ENCODE data around the gene KCTD12.

KCTD12 gene

DNA sequence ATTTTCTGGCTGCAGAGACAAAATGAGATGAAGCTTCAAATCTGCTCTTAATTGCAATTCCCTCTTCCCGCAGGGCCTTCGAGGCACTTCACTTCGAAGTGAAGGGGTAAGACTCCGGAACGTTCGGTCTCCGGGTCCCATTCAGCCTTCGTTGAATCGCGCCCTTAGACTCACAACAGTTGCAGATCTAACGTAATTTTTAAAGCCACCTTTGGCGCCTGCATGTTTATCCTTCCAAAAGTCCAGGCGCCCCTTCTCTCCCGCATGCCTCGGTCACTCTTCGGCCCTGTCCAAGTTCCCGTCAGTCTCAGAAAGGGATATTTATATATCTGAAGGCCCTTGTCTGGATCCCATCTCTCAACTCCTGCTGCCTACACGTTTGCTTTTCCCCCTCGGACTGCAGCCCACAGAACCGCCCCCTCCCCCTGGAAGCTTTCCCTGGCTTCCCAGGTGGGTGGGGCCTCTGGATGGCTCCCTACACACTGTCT, 915 bp upstream of the KCTD12 start:
- peaks cover 80% of the 10 kb centered on the region for H3K27me3 ChIP-seq (ENCODE audit: insufficient read depth, low read length)
- 3% methylated on average over 20 of the region's 20 CpGs for WGBS
- H3K4me3 ChIP-seq (ENCODE audit: low read length): peak overlapping the region; percentile 56
- H3K9ac ChIP-seq (ENCODE audit: low read depth, low read length): no peak overlapping the region
- no peaks in the 10 kb centered on the region for H3K4me1 ChIP-seq (ENCODE audit: insufficient read depth, low read length)
- H3K36me3 ChIP-seq (ENCODE audit: insufficient read depth, low read length): no peaks in the 10 kb centered on the region
- no peaks in the 10 kb centered on the region for H3K9me3 ChIP-seq (ENCODE audit: insufficient read depth, low read depth, low read length)
- H3K27ac ChIP-seq (ENCODE audit: low read depth, low read length): no peak overlapping the region

DNA sequence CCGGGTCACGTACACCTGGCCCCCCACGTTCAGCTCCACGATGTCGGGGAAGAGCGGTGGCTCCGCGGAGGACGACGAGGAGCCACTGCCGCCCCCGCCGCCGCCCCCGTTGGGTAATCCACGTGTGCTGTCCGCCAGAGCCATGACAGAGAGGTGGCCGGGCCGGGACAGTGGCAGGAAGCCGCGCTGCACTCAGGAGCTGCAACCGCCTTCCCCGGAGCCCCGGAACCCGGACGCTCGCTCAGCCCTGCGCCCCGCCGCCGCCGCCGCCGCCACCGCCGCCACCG, 257 bp downstream of the KCTD12 start:
- Histone ChIP-seq H3K4me3 (ENCODE audit: low read length) (peak overlapping the region; percentile 56), H3K9me3 (ENCODE audit: insufficient read depth, low read depth, low read length) (no peaks in the 10 kb centered on the region), H3K36me3 (ENCODE audit: insufficient read depth, low read length) (no peaks in the 10 kb centered on the region), H3K27me3 (ENCODE audit: insufficient read depth, low read length) (peaks cover 75% of the 10 kb centered on the region), H3K4me1 (ENCODE audit: insufficient read depth, low read length) (no peaks in the 10 kb centered on the region), H3K27ac (ENCODE audit: low read depth, low read length) (no peak overlapping the region), H3K9ac (ENCODE audit: low read depth, low read length) (peak overlapping the region; percentile 41)
- 0% methylated on average over 37 of the region's 37 CpGs for WGBS

DNA sequence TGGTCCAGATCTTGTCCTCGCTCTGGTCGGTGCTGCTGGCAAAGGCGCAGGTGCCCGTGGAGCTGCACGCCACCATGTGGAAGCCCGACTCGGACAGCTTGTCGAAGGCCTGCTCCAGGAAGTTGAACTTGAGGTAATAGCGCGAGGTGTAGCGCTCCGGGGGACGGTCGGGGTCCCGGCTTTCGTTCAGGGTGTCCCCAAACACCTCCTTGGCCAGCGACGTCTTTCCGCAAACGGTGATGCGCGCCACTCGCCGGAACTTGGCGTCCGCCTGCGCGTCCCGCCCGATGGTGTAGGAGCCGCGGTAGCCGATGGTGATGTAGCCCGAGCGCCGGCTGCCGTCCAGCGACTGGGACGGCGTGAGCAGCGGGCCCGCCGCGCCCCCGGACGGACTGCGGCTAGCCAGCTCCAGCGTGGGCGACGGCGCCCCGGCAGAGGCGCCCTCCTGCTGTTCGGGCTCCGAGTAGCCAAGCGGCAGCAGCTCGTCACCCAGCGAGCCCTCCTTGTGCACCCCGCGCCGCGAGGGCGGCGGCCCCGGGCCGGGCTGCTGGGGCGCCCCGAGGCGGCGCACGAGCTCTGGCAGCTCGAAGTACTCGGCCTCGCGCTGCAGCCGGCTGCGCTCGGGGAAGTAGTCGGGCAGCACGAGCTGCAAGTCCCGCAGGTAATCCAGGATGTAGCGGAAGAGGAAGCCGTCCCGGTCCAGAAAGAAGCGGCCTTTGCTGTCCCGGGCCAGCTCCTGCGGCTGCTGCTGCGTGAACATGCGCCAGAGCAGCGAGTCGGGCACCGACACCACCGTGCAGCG, 801 bp downstream of the KCTD12 start:
- H3K9ac ChIP-seq (ENCODE audit: low read depth, low read length): peak overlapping the region; percentile 41
- no peaks in the 10 kb centered on the region for H3K9me3 ChIP-seq (ENCODE audit: insufficient read depth, low read depth, low read length)
- WGBS: 1% methylated on average over 94 of the region's 94 CpGs
- no peaks in the 10 kb centered on the region for H3K4me1 ChIP-seq (ENCODE audit: insufficient read depth, low read length)
- H3K4me3 ChIP-seq (ENCODE audit: low read length): peak overlapping the region; percentile 56
- peaks cover 72% of the 10 kb centered on the region for H3K27me3 ChIP-seq (ENCODE audit: insufficient read depth, low read length)
- no peak overlapping the region for H3K27ac ChIP-seq (ENCODE audit: low read depth, low read length)
- H3K36me3 ChIP-seq (ENCODE audit: insufficient read depth, low read length): no peaks in the 10 kb centered on the region

DNA sequence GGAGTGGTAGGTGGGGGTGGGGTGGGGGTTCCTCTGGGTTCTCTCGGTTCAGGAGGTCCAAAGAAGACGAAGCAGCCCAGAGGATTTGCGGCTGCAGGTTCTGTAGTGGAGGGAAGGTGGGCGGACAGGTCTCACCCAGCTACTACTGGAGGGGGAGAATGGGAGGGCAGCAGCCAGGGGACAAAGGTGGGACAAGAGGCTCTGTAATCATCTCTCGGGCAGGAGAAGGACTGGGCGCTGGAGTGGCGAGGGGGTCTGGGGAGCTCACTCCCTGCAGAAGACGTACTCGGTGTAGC, 1.4 kb downstream of the KCTD12 start:
- no peak overlapping the region for H3K9ac ChIP-seq (ENCODE audit: low read depth, low read length)
- 36% methylated on average over 9 of the region's 9 CpGs for WGBS

DNA sequence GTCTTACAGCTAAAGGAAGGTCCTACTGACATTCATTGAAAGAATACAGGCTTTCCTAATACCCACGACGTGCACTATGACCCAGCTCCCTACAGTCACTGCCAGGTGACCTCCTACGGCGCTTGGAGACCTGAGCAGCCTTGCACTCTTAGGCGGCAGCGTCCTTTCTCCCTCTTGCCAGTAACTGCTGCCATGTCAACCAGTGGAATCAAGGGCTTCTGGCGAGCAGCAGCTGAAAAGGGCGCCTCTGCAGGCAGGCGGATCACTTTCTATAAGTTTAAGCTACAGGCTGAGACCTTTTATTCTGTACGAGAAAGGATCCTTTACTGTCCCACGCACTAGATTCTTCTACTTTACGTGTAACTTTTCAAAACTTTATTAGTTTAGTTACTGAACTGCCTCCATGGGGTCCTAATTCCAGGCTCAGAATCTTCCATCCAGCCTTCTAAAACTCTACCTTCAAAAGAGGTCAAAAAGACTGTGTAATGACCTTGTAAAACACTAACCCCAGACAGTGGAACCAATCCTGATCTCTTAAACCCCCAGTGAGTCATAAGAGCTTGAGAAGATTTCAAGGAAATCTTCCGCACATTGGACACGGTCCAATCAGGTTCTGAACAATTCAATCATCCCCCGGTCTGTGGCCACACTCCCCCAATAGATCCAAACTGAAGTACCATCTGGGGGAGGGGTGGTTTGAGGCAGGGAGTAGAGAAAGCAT, 1.9 kb downstream of the KCTD12 start:
- H3K27me3 ChIP-seq (ENCODE audit: insufficient read depth, low read length): peaks cover 62% of the 10 kb centered on the region
- no peak overlapping the region for H3K9ac ChIP-seq (ENCODE audit: low read depth, low read length)
- no peaks in the 10 kb centered on the region for H3K9me3 ChIP-seq (ENCODE audit: insufficient read depth, low read depth, low read length)
- no peaks in the 10 kb centered on the region for H3K36me3 ChIP-seq (ENCODE audit: insufficient read depth, low read length)
- no peaks in the 10 kb centered on the region for H3K4me1 ChIP-seq (ENCODE audit: insufficient read depth, low read length)
- peak overlapping the region; percentile 56; the same call in 1 of the 2 replicates for H3K4me3 ChIP-seq (ENCODE audit: low read length)
- WGBS: 57% methylated on average over 15 of the region's 15 CpGs
- no peak overlapping the region for H3K27ac ChIP-seq (ENCODE audit: low read depth, low read length)

More for the DNA sequence above, 1.4 kb downstream of the KCTD12 start:
- H3K9me3 ChIP-seq (ENCODE audit: insufficient read depth, low read depth, low read length): no peaks in the 10 kb centered on the region
- H3K4me1 ChIP-seq (ENCODE audit: insufficient read depth, low read length): no peaks in the 10 kb centered on the region
- peak overlapping the region; percentile 56 for H3K4me3 ChIP-seq (ENCODE audit: low read length)
- no peaks in the 10 kb centered on the region for H3K36me3 ChIP-seq (ENCODE audit: insufficient read depth, low read length)
- peaks cover 67% of the 10 kb centered on the region for H3K27me3 ChIP-seq (ENCODE audit: insufficient read depth, low read length)
- no peak overlapping the region for H3K27ac ChIP-seq (ENCODE audit: low read depth, low read length)

DNA sequence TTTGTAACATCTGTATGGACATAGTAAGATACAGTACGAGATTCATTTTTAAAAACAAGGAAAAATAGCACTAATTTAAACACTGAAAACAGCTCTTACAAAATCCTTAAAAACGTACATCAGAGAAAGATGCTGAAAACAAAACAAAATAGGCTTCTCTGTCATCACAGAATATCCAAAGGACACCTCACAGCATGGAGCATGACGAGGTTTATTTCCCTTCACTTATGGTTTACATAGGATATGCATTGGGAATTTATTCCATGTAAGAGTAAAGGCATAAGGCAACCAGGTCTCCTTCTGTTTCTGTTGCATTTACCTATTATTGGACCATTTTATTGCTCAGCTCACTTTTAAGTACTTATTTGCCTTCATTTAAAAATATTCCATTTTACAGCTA, 3.0 kb downstream of the KCTD12 start:
- Histone ChIP-seq H3K27me3 (ENCODE audit: insufficient read depth, low read length) (peaks cover 51% of the 10 kb centered on the region), H3K9ac (ENCODE audit: low read depth, low read length) (no peak overlapping the region), H3K36me3 (ENCODE audit: insufficient read depth, low read length) (no peaks in the 10 kb centered on the region), H3K4me3 (ENCODE audit: low read length) (no peak overlapping the region), H3K27ac (ENCODE audit: low read depth, low read length) (no peak overlapping the region), H3K9me3 (ENCODE audit: insufficient read depth, low read depth, low read length) (no peaks in the 10 kb centered on the region), H3K4me1 (ENCODE audit: insufficient read depth, low read length) (no peaks in the 10 kb centered on the region)
- 92% methylated on average over 3 of the region's 3 CpGs for WGBS

DNA sequence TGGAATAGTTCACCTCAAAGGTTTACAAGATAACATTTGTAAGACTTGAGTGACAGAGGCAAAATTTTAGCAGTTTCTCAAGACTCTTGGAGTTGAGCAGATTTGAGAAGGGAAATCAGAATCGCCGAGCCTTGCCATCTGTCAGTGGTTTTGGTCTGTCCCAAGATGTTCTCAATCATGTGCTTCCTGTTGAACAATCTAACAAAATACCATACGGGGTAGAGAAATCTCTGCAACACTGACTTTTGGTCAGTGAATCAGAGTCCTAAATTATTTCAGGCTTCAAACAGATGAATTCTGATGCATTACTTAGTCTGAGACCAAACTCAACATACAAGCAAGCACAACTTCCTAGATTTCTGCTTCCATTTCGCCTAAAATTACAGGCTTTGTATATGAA, 3.8 kb downstream of the KCTD12 start:
- H3K27ac ChIP-seq (ENCODE audit: low read depth, low read length): no peak overlapping the region
- H3K36me3 ChIP-seq (ENCODE audit: insufficient read depth, low read length): no peaks in the 10 kb centered on the region
- H3K4me1 ChIP-seq (ENCODE audit: insufficient read depth, low read length): no peaks in the 10 kb centered on the region
- H3K4me3 ChIP-seq (ENCODE audit: low read length): no peak overlapping the region
- peaks cover 43% of the 10 kb centered on the region for H3K27me3 ChIP-seq (ENCODE audit: insufficient read depth, low read length)
- H3K9ac ChIP-seq (ENCODE audit: low read depth, low read length): no peak overlapping the region
- H3K9me3 ChIP-seq (ENCODE audit: insufficient read depth, low read depth, low read length): no peaks in the 10 kb centered on the region
- 96% methylated on average over 3 of the region's 4 CpGs for WGBS

DNA sequence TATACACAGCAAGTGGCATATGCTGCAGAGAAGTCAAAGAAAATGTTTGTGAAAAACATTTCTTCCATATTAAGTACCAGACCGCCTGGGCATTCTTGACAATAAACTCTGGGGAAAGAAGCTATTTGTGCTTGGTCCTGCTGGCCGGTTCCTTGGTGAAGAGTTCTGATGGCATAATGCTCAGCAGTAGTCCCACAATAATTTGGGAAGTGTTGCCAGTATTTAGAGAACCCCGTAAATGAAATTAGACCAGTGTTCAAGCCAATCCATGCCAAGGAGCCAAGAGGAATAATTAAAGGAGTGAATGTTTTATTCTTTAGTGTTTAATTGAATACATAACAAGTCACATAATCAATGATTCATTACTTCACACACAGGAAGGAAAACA, 6.3 kb downstream of the KCTD12 start:
- no peaks in the 10 kb centered on the region for H3K9me3 ChIP-seq (ENCODE audit: insufficient read depth, low read depth, low read length)
- H3K36me3 ChIP-seq (ENCODE audit: insufficient read depth, low read length): no peaks in the 10 kb centered on the region
- H3K4me3 ChIP-seq (ENCODE audit: low read length): no peak overlapping the region
- H3K9ac ChIP-seq (ENCODE audit: low read depth, low read length): no peak overlapping the region
- no peaks in the 10 kb centered on the region for H3K4me1 ChIP-seq (ENCODE audit: insufficient read depth, low read length)
- WGBS: 94% methylated on average over 3 of the region's 3 CpGs
- H3K27me3 ChIP-seq (ENCODE audit: insufficient read depth, low read length): peaks cover 22% of the 10 kb centered on the region
- H3K27ac ChIP-seq (ENCODE audit: low read depth, low read length): no peak overlapping the region

DNA sequence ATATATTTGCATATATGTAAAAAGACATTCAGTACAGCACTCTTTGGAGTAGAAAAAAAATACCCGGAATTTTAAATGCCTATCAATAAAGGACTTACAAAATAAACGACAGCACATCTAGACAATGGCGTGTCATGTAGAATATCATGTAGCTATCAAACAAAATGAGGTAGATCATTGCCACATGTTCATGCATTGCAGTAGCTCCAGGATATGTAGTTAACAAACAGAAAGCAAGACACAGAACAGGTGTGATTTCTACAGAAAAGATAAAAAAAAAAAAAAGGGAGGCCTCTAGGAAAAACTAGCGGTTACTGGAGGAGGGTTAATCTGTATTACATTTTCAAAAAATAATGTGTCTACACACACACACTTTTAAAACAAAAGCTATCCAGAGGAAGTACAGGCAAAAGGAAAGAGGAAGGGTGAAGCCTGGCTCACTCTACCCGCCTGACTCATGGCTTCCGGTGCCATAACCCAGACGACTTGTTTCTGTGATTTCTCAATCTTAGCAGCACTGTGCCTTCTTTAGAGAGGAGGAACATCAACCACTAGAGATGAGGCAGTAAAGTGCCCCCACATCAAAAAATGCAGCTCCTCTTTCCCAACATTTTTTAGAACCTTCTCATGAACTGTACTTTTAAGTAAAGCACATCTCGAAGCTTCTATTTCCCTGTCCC, 6.9 kb downstream of the KCTD12 start:
- Histone ChIP-seq H3K4me1 (ENCODE audit: insufficient read depth, low read length) (no peaks in the 10 kb centered on the region), H3K36me3 (ENCODE audit: insufficient read depth, low read length) (no peaks in the 10 kb centered on the region), H3K27ac (ENCODE audit: low read depth, low read length) (no peak overlapping the region), H3K9ac (ENCODE audit: low read depth, low read length) (no peak overlapping the region), H3K9me3 (ENCODE audit: insufficient read depth, low read depth, low read length) (no peaks in the 10 kb centered on the region), H3K27me3 (ENCODE audit: insufficient read depth, low read length) (peaks cover 16% of the 10 kb centered on the region), H3K4me3 (ENCODE audit: low read length) (no peak overlapping the region)
- WGBS: 90% methylated on average over 6 of the region's 8 CpGs

DNA sequence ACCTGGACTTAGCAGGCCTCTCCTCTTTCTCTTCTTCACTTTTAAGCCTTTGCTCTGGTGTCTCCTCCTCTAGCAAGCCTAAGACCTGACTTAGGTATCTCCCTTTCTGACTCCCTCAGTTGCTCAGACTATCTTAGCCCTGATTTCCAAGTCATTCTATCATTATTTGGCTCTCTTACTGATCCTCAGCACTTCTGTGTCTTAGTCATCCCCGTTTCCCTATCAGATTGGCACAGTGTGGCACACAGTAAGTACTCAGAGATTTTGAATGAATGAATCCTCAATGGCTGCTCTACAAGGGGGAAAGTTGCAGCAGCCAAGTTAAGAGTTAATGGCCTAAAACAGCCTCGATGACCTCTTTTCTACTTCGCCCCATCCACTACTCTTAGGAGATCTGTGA, 8.2 kb downstream of the KCTD12 start:
- Histone ChIP-seq H3K4me1 (ENCODE audit: insufficient read depth, low read length) (no peaks in the 10 kb centered on the region), H3K27ac (ENCODE audit: low read depth, low read length) (no peak overlapping the region), H3K4me3 (ENCODE audit: low read length) (no peak overlapping the region), H3K36me3 (ENCODE audit: insufficient read depth, low read length) (no peaks in the 10 kb centered on the region), H3K27me3 (ENCODE audit: insufficient read depth, low read length) (peaks cover 3% of the 10 kb centered on the region; the same call in 1 of the 2 replicates), H3K9ac (ENCODE audit: low read depth, low read length) (no peak overlapping the region), H3K9me3 (ENCODE audit: insufficient read depth, low read depth, low read length) (no peaks in the 10 kb centered on the region)
- WGBS: 89% methylated on average over 3 of the region's 3 CpGs

DNA sequence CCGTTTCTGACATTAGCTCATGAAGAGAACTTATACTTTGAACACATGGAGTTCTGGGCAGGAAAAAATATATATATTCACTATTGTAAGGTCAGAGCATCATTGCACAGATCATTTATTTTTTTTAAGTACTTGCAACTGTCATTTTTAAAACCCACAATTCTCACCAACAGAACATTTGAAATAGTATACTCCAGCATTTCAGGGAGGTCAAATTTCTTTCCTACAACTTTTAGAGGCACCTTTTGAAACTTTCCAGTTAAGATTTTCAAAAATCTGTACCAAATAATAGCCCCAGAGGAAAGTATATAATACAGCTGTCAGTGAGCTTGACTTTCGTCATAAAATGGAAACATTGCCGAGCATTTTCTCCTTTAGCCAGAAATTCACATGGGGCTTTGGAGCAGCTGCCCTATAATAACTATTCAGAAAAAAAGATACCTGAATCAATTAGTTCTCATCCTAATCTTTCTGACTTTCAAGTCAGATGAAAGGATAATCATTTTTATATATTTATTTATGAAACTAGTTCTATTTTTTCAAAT, 10.9 kb downstream of the KCTD12 start:
- Histone ChIP-seq H3K9me3 (ENCODE audit: insufficient read depth, low read depth, low read length) (no peaks in the 10 kb centered on the region), H3K9ac (ENCODE audit: low read depth, low read length) (no peak overlapping the region), H3K4me1 (ENCODE audit: insufficient read depth, low read length) (no peaks in the 10 kb centered on the region), H3K36me3 (ENCODE audit: insufficient read depth, low read length) (no peaks in the 10 kb centered on the region), H3K4me3 (ENCODE audit: low read length) (no peak overlapping the region), H3K27ac (ENCODE audit: low read depth, low read length) (no peak overlapping the region), H3K27me3 (ENCODE audit: insufficient read depth, low read length) (no peaks in the 10 kb centered on the region)
- 94% methylated on average over 3 of the region's 3 CpGs for WGBS

All from HUES64 (cell line).